Measurements from ENCODE around the gene TRIM46.
"Not testable (repeated sequence)": the region's sequence is repeated elsewhere in the genome, so short reads cannot be mapped to it uniquely, and the experiment has no call there.

Gene TRIM46

GRCh38 chr1:155227261-155228095 lies 53.8 kb downstream of the TRIM46 start:
- peak; percentile 98 to 99 for DNase-seq (ENCODE audit: low read depth in 2 of 2)

DNA sequence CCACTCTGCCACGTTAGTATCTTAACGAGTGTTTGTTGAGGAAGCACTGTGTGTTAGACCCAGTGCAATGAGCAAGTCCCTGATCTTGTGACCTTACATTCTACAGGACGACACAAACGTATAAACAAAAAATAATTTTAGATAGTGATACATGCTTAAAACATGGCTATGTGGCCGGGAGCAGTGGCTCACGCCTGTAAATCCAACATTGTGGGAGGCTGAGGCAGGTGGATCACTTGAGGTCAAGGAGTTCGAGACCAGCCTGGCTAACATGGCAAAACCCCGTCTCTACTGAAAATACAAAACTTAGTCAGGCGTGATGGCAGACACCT lies 54.4 kb downstream of the TRIM46 start:
- no peak for DNase-seq (ENCODE audit: low read depth in 2 of 2)

DNA sequence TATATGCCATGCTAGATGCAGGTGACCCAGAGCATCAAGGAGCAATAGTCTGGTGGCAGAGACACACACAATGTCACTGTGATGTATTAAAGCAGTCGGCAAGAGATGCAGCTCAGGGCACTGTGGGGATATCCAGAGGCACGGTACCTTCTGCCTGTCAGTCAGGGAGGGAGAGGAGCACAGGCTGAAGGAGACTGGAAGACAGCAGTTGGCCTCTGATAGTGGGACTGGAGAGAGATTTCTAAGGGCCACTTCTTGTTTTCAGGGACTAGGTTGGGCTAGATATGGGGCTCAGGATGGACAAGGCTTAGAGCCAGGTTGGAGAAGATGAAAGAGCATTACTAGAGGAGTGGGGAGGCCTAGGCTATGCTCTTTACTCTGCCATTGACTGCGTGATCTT lies 57.7 kb downstream of the TRIM46 start:
- DNase-seq (ENCODE audit: low read depth in 2 of 2), result not testable (repeated sequence)

DNA sequence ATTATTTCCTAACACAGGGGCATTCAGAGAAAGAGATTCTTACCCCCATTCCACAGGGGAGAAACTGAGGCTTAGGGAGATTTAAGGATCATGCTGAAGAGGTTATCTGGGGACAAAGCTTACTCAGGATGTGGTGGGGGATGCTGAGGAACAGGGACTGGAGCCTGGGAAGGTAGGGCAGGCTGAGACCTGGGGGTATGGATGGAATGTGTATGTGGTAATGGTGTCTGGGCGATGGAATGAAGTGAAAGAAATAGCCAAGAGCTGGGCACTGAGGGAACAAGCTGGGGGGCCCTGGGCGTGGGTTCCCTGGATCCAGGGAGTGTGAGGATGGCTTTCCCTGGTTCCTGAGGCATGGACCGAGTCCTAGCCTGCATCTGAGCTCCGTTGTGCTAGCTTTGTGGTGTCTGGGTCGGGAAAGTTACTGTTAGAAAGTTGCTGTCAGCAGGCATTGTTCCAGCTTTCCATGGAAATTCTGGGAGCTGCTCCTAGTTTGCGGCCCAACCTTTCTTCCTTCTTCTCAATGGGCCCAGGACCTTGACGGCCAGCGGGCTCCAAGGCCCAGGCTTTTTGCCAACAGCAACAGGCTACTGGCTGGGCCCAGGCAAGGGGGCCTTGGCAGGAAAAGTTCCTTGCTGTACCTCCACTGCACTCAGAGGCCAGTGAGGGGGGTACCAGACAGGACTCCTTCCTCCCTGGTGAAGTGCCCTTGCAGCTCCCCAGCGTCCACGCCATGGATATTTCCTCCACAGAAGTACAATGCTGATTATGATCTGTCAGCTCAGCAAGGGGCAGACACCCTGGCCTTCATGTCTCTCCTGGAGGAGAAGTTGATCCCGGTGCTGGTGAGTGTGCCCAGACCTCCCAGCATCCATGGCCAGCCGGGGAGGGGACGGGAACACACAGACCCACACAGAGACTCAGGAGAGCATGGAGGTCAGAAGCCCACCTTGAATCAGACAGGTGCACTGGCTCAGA lies 58.6 kb downstream of the TRIM46 start:
- DNase-seq (ENCODE audit: low read depth in 2 of 2), result not testable (repeated sequence)

GRCh38 chr1:155233502-155233901 lies 59.9 kb downstream of the TRIM46 start:
- DNase-seq (ENCODE audit: low read depth in 2 of 2), result not testable (repeated sequence)

Measured in stimulated activated CD4-positive, alpha-beta T cell treated with anti-CD3 and anti-CD28 coated beads, Interleukin-4, amount 100 ng/mL, for 48 hours (primary cell).